K562 (cell line): ENCODE measurements around the gene MEIS2. TPM values are rescaled to one million over a fixed set of nuclear protein-coding genes. Genes with fewer than 3 reads are reported as not detected.

Experiments used
- ATAC-seq: fragments of 200-7000 bp; cut with Tn5 transposase; 3 replicates; pipeline ENCODE4 v1.9.1; 2020; ENCODE audit warnings: moderate library complexity
- BruUV-seq: library from RNA; stranded (reverse); fragments of 400-500 nt; replicated peaks from 2 replicates; lab custom pipeline; 2021; lab: Mats Ljungman, UMichigan
- CTCF ChIA-PET: fragments of 300-600 bp; formaldehyde crosslinking; extraction: SDS; loops from one replicate; lab custom pipeline; 2021; ENCODE audit warnings: low intra/inter-chr PET ratio; lab: Yijun Ruan, JAX
- POLR2A ChIA-PET: fragments of 300-600, 350-650 bp; sonication (Branson Sonifier 250); formaldehyde crosslinking; extraction: SDS; loops from one replicate; lab custom pipeline; 2021; ENCODE audit warnings: antibody characterized with exemption, inconsistent platforms; lab: Yijun Ruan, JAX
- DNase-seq, 4 experiments: peaks; one replicate each; pipeline versions ENCODE4 v3.0.0 to v3.0.0-alpha.2; 2011 to 2018; ENCODE audit warnings: low spot score in 3 of 4, mixed read lengths in 3 of 4; ENCODE audit errors: extremely low read depth in 1 of 4
- FAIRE-seq: peaks from 2 replicates; lab custom pipeline; 2011; peaks lifted over from hg19 to GRCh38; lab: Jason Lieb, UNC
- H2AFZ ChIP-seq: 2 replicates; pipeline ENCODE4 v1.6.0; 2011; ENCODE audit warnings: low read depth, low read length, control low read depth, inconsistent platforms
- H3K27ac ChIP-seq: fragments of 200-600 bp; 3 replicates; pipeline ENCODE4 v1.8.0; 2011; ENCODE audit warnings: low read depth, mild to moderate bottlenecking, control low read depth, inconsistent platforms, low read length, moderate library complexity, mixed read lengths; ENCODE audit errors: extremely low read depth
- H3K27me3 ChIP-seq, 2 experiments: fragments of 300-600 bp in 1 of 2; 2 replicates in 1 of 2; 3 replicates in 1 of 2; pipeline versions ENCODE4 v1.6.0 to v1.8.0; 2011; ENCODE audit warnings: inconsistent platforms in 2 of 2, low read length in 2 of 2, mild to moderate bottlenecking in 1 of 2, mixed read lengths in 1 of 2, moderate library complexity in 1 of 2; ENCODE audit not compliant: control insufficient read depth in 2 of 2, insufficient read depth in 2 of 2
- H3K36me3 ChIP-seq: fragments of 300-600 bp; 3 replicates; pipeline ENCODE4 v1.8.0; 2011; ENCODE audit warnings: mild to moderate bottlenecking, low read length, inconsistent platforms; ENCODE audit not compliant: control insufficient read depth, insufficient read depth
- H3K4me1 ChIP-seq, 2 experiments: fragments of 200-600 bp in 1 of 2; replicated peaks in 1 of 2; 2 replicates in 1 of 2; 3 replicates in 1 of 2; pipeline versions ENCODE4 v1.5.1 to v1.8.0; 2011; ENCODE audit warnings: inconsistent platforms in 2 of 2, low read length in 2 of 2, mild to moderate bottlenecking in 1 of 2, mixed read lengths in 1 of 2, moderate library complexity in 1 of 2; ENCODE audit not compliant: control insufficient read depth in 2 of 2, insufficient read depth in 2 of 2
- H3K4me2 ChIP-seq: 2 replicates; pipeline ENCODE4 v1.6.1; 2011; ENCODE audit warnings: low read length, control low read depth, inconsistent platforms, mixed read lengths; ENCODE audit not compliant: insufficient read depth
- H3K4me3 ChIP-seq: fragments of 200-600 bp; sonication (generic), shearing (Covaris generic); 2 replicates; pipeline ENCODE4 v1.5.1; 2016; ENCODE audit warnings: control low read depth, inconsistent platforms
- H3K79me2 ChIP-seq: fragments of 200-600 bp; 3 replicates; pipeline ENCODE4 v1.8.0; 2011; ENCODE audit warnings: low read length, inconsistent platforms; ENCODE audit not compliant: control insufficient read depth, insufficient read depth
- H3K9ac ChIP-seq, 2 experiments: 2 replicates each; pipeline versions ENCODE4 v1.6.0 to v1.6.1; 2011; ENCODE audit warnings: low read depth in 2 of 2, low read length in 2 of 2, control low read depth in 1 of 2, inconsistent platforms in 1 of 2, mild to moderate bottlenecking in 1 of 2, mixed read lengths in 1 of 2; ENCODE audit not compliant: insufficient read depth in 1 of 2
- H3K9me1 ChIP-seq: one replicate; pipeline ENCODE4 v1.6.0; 2011; ENCODE audit warnings: inconsistent platforms, mild to moderate bottlenecking, low read length, moderate library complexity; ENCODE audit not compliant: control insufficient read depth, insufficient read depth
- H3K9me3 ChIP-seq: replicated peaks from 2 replicates; pipeline ENCODE4 v1.5.1; 2011; ENCODE audit warnings: low read depth, low read length, inconsistent platforms; ENCODE audit not compliant: control insufficient read depth, insufficient read depth
- H4K20me1 ChIP-seq: replicated peaks from 2 replicates; pipeline ENCODE4 v1.6.1; 2011; ENCODE audit warnings: low read length, inconsistent platforms, mixed read lengths; ENCODE audit not compliant: control insufficient read depth, insufficient read depth
- CBFA2T3 ChIP-seq: fragments of 450-650 bp; IDR thresholded peaks from 2 replicates; pipeline ENCODE4 v1.6.1; 2017
- CHD4 ChIP-seq: fragments of 200-600 bp; sonication (generic); IDR thresholded peaks from 3 replicates; pipeline ENCODE4 v1.6.1; 2012; ENCODE audit warnings: low read depth, mild to moderate bottlenecking, mixed read lengths, low read length, inconsistent platforms; ENCODE audit not compliant: insufficient read depth, insufficient replicate concordance, poor library complexity, severe bottlenecking
- CLOCK ChIP-seq: fragments of 250-450 bp; sonication (Bioruptor Pico); IDR thresholded peaks from 2 replicates; pipeline ENCODE4 v1.4.0; 2020; ENCODE audit warnings: mild to moderate bottlenecking, moderate library complexity, borderline replicate concordance
- FOXJ2 ChIP-seq: fragments of 200-800 bp; sonication (Bioruptor generic); IDR thresholded peaks from 2 replicates; pipeline ENCODE4 v1.6.1; 2016; ENCODE audit warnings: missing genetic modification characterization, missing compliant biosample characterization
- GABPB2 ChIP-seq: fragments of 250-450 bp; sonication (Bioruptor Pico); conservative IDR thresholded peaks from 2 replicates; pipeline ENCODE4 v1.5.1; 2021; ENCODE audit warnings: mild to moderate bottlenecking
- HLTF ChIP-seq: fragments of 450-650 bp; IDR thresholded peaks from 2 replicates; pipeline ENCODE4 v1.6.1; 2016
- PRMT5 ChIP-seq: sonication (generic); formaldehyde crosslinking; IDR thresholded peaks from 2 replicates; pipeline ENCODE4 v1.5.0; 2020; ENCODE audit warnings: missing genetic modification reagents
- SMAD1 ChIP-seq: fragments of 150-350 bp; IDR thresholded peaks from 2 replicates; pipeline ENCODE4 v1.6.1; 2014; ENCODE audit warnings: low read length, low read depth; ENCODE audit not compliant: partially characterized antibody
- TAL1 ChIP-seq: fragments of 450-650 bp; IDR thresholded peaks from 2 replicates; pipeline ENCODE4 v1.6.1; 2016; ENCODE audit warnings: mild to moderate bottlenecking
- ZNF354B ChIP-seq: fragments of 250-450 bp; sonication (Bioruptor Pico); IDR thresholded peaks from 2 replicates; pipeline ENCODE4 v1.4.0; 2020
- ZNF592 ChIP-seq: fragments of 450-650 bp; IDR thresholded peaks from 2 replicates; pipeline ENCODE4 v1.6.1; 2017; ENCODE audit warnings: antibody characterized with exemption, mild to moderate bottlenecking
- WGBS: fragments of 100-300 bp; shearing (Covaris generic); methylation state at CpG from one replicate; pipeline ENCODE4 v1.1.6; 2016; ENCODE audit warnings: low coverage, mixed read lengths; ENCODE audit not compliant: insufficient coverage; ENCODE audit errors: missing lambda C conversion rate; 5-methylcytosine and 5-hydroxymethylcytosine counted together
- in situ Hi-C: fragments of 300-500 bp; cut with MboI; formaldehyde crosslinking; loops from 4 replicates; pipeline ENCODE4 v1.15.0; 2018; ENCODE audit warnings: inconsistent platforms, mixed read lengths
- intact Hi-C: fragments of 100-400 bp; cut with micrococcal nuclease; formaldehyde crosslinking; loops from 2 replicates; pipeline ENCODE4 v1.14.2; 2022
- polyA plus RNA-seq, 8 experiments: library from polyadenylated mRNA; depleted of rRNA in 4 of 8; stranded (reverse) in 5 of 8; unstranded in 3 of 8; fragments of >200 nt; fragmentation: Nextera tagmentation in 2 of 8; fragmentation: Illumina TruSeq in 1 of 8; extraction: Ambion mirVana in 2 of 8; extraction: Trizol in 1 of 8; gene quantifications; 2 replicates each; pipeline versions ENCODE4 v1.2.1 to v1.2.3, GENCODE V29; 2011 to 2014; ENCODE audit warnings: inconsistent platforms in 1 of 8, missing spikeins in 1 of 8
- total RNA-seq, 7 experiments: library from RNA; depleted of rRNA in 6 of 7; stranded (reverse); fragments of >200 nt in 6 of 7; fragmentation: Illumina TruSeq in 2 of 7; extraction: Trizol in 2 of 7; gene quantifications; 2 replicates each; pipeline versions ENCODE4 v1.2.1 to v1.2.3, GENCODE V29; 2011 to 2021; ENCODE audit warnings: low replicate concordance in 1 of 7

Gene MEIS2
- total and polyA plus RNA-seq, 9 of the 15 experiments (the other 6 are each of a cell fraction or from before 2014, with no cell fraction given): 7.5 to 64.2 (median 22.3) TPM

- Histone ChIP-seq H3K27me3 (no peaks in the 10 kb centered on the region), H3K9me3 (no peaks in the 10 kb centered on the region), H4K20me1 (no peaks in the 10 kb centered on the region), H2AFZ (no peak overlapping the region), H3K4me1 (no peaks in the 10 kb centered on the region), H3K9ac (no peak overlapping the region), H3K4me3 (no peak overlapping the region), H3K27ac (no peak overlapping the region), H3K4me2 (no peak overlapping the region), H3K79me2 (no peaks in the 10 kb centered on the region), H3K36me3 (no peaks in the 10 kb centered on the region), H3K9me1 (no peaks in the 10 kb centered on the region)
- DNase-seq (no peak), ATAC-seq (0 out of 3 replicates have a peak, but pooled peaks have one; percentile 42), FAIRE-seq (no peak)
- POLR2A ChIA-PET: interaction anchor here (0.9 to 2.1 kb wide), 3 partner anchors 9 to 18 kb away, joined by 3 to 6 read pairs (median 3); no protein-coding TSS in a partner anchor
- WGBS: 13% methylated on average over 1 of the region's 1 CpG
- BruUV-seq: no TSS peak
- TF ChIP-seq ZNF354B (CRISPR knock-in tag): no peak
- no peak for TF ChIP-seq SMAD1
- TF ChIP-seq CLOCK (CRISPR knock-in tag): no peak
- TF ChIP-seq GABPB2 (CRISPR knock-in tag): no peak
- no peak for TF ChIP-seq CHD4
- peak; percentile 47 for TF ChIP-seq CBFA2T3
- TF ChIP-seq ZNF592: no peak
- no peak for TF ChIP-seq PRMT5
- no peak for TF ChIP-seq FOXJ2 (tag)
- TF ChIP-seq HLTF: no peak
- peak; percentile 28; the same call in 1 of the 2 replicates for TF ChIP-seq TAL1
- intact Hi-C loops: no loop called here
- CTCF ChIA-PET: no interaction called here
- in situ Hi-C loops: loop anchor here (25.0 kb wide), 1 partner anchor 1585 kb away; the partner anchor contains the start of gene DPH6
Measured at GRCh38 chr15:37122703-37123102, 22.4 kb upstream of the MEIS2 start.
